DND-41 (cell line): ENCODE data around the gene PDZRN3.

ENCODE experiments used
- ATAC-seq: fragments of 200-7000 bp; cut with Tn5 transposase; 3 replicates; pipeline ENCODE4 v1.9.1; 2021; ENCODE audit warnings: low read depth; ENCODE audit not compliant: insufficient read depth
- DNase-seq: peaks from one replicate; pipeline ENCODE4 v3.0.0-alpha.2; 2020
- H2AFZ ChIP-seq: 2 replicates; pipeline ENCODE4 v1.6.0; 2012; ENCODE audit warnings: low read depth, low read length
- H3K27ac ChIP-seq: 2 replicates; pipeline ENCODE4 v1.5.1; 2012; ENCODE audit warnings: low read length, inconsistent platforms
- H3K27me3 ChIP-seq: fragments of 200-600 bp; sonication (generic); 2 replicates; pipeline ENCODE4 v1.6.0; 2012; ENCODE audit warnings: low read length, mild to moderate bottlenecking, inconsistent platforms; ENCODE audit not compliant: insufficient read depth, poor library complexity
- H3K36me3 ChIP-seq: 2 replicates; pipeline ENCODE4 v1.5.1; 2012; ENCODE audit warnings: low read length, inconsistent platforms; ENCODE audit not compliant: insufficient read depth
- H3K4me1 ChIP-seq: 2 replicates; pipeline ENCODE4 v1.5.1; 2012; ENCODE audit warnings: mild to moderate bottlenecking, low read length; ENCODE audit not compliant: insufficient read depth
- H3K4me2 ChIP-seq: 2 replicates; pipeline ENCODE4 v1.6.0; 2012; ENCODE audit warnings: mild to moderate bottlenecking, moderate library complexity, low read length, inconsistent platforms; ENCODE audit not compliant: insufficient read depth
- H3K4me3 ChIP-seq, 2 experiments: fragments of 200-600 bp in 1 of 2; shearing (Covaris generic) in 1 of 2; 2 replicates each; pipeline ENCODE4 v1.5.1; 2012 to 2016; ENCODE audit warnings: inconsistent platforms in 2 of 2, low read length in 2 of 2, mild to moderate bottlenecking in 2 of 2, low read depth in 1 of 2, moderate library complexity in 1 of 2
- H3K79me2 ChIP-seq: 2 replicates; pipeline ENCODE4 v1.6.0; 2012; ENCODE audit warnings: low read length, inconsistent platforms; ENCODE audit not compliant: insufficient read depth
- H3K9ac ChIP-seq: 2 replicates; pipeline ENCODE4 v1.6.0; 2012; ENCODE audit warnings: low read depth, mild to moderate bottlenecking, inconsistent platforms, low read length, moderate library complexity
- H3K9me3 ChIP-seq: 2 replicates; pipeline ENCODE4 v1.5.1; 2012; ENCODE audit warnings: low read length, moderate library complexity, mild to moderate bottlenecking, inconsistent platforms; ENCODE audit not compliant: insufficient read depth, severe bottlenecking
- H4K20me1 ChIP-seq: 2 replicates; pipeline ENCODE4 v1.6.0; 2012; ENCODE audit warnings: low read length; ENCODE audit not compliant: insufficient read depth
- CTCF ChIP-seq: IDR thresholded peaks from 2 replicates; pipeline ENCODE4 v1.5.1; 2012; ENCODE audit warnings: borderline replicate concordance, low read length, moderate library complexity, mild to moderate bottlenecking; ENCODE audit not compliant: poor library complexity, severe bottlenecking; ENCODE audit errors: extremely low read depth
- EZH2 ChIP-seq: IDR thresholded peaks from 3 replicates; pipeline ENCODE4 v1.6.1; 2012; ENCODE audit warnings: borderline replicate concordance, low read depth, mild to moderate bottlenecking, moderate library complexity, low read length, inconsistent platforms; ENCODE audit not compliant: severe bottlenecking

The PDZRN3 gene

GRCh38 chr3:73478858-73479257 lies 145.9 kb downstream of the PDZRN3 start:
- Histone ChIP-seq H3K4me3 (no peak overlapping the region), H3K4me1 (no peaks in the 10 kb centered on the region), H3K27ac (no peak overlapping the region), H3K27me3 (peaks cover 12% of the 10 kb centered on the region), H3K9ac (no peak overlapping the region), H3K4me2 (no peak overlapping the region), H3K9me3 (peaks cover 10% of the 10 kb centered on the region), H3K79me2 (no peaks in the 10 kb centered on the region), H4K20me1 (no peaks in the 10 kb centered on the region), H3K36me3 (no peaks in the 10 kb centered on the region), H2AFZ (no peak overlapping the region)
- no peak for ATAC-seq
- no peak for DNase-seq
- TF ChIP-seq CTCF, result no peak
- TF ChIP-seq EZH2, result no peak

- H3K9ac ChIP-seq, result no peak overlapping the region
- no peak overlapping the region for H3K4me3 ChIP-seq
- peaks cover 10% of the 10 kb centered on the region for H3K9me3 ChIP-seq
- TF ChIP-seq CTCF, result no peak
- no peak for TF ChIP-seq EZH2
- H3K27ac ChIP-seq, result no peak overlapping the region
- H3K4me2 ChIP-seq, result no peak overlapping the region
- H3K4me1 ChIP-seq, result no peaks in the 10 kb centered on the region
- peak; percentile 18 for DNase-seq
- no peaks in the 10 kb centered on the region for H4K20me1 ChIP-seq
- peak; percentile 69; the same call in 2 of the 3 replicates for ATAC-seq
- no peaks in the 10 kb centered on the region for H3K36me3 ChIP-seq
- no peaks in the 10 kb centered on the region for H3K79me2 ChIP-seq
- peaks cover 10% of the 10 kb centered on the region for H3K27me3 ChIP-seq
- no peak overlapping the region for H2AFZ ChIP-seq
Observed at GRCh38 chr3:73475717-73476116, 149.0 kb downstream of the PDZRN3 start.

GRCh38 chr3:73475175-73475574 lies 149.6 kb downstream of the PDZRN3 start:
- H3K4me1 ChIP-seq, result no peaks in the 10 kb centered on the region
- no peaks in the 10 kb centered on the region for H3K79me2 ChIP-seq
- H3K4me3 ChIP-seq, result no peak overlapping the region
- no peak for DNase-seq
- peaks cover 10% of the 10 kb centered on the region for H3K9me3 ChIP-seq
- H3K36me3 ChIP-seq, result no peaks in the 10 kb centered on the region
- H3K4me2 ChIP-seq, result no peak overlapping the region
- H3K27ac ChIP-seq, result no peak overlapping the region
- no peaks in the 10 kb centered on the region for H4K20me1 ChIP-seq
- H3K27me3 ChIP-seq, result peaks cover 8% of the 10 kb centered on the region
- TF ChIP-seq CTCF, result no peak
- TF ChIP-seq EZH2, result no peak
- no peak for ATAC-seq
- no peak overlapping the region for H3K9ac ChIP-seq
- H2AFZ ChIP-seq, result no peak overlapping the region

- H3K79me2 ChIP-seq, result no peaks in the 10 kb centered on the region
- no peak overlapping the region for H3K4me3 ChIP-seq
- no peak overlapping the region for H3K9ac ChIP-seq
- H3K4me2 ChIP-seq, result no peak overlapping the region
- H3K27me3 ChIP-seq, result peaks cover 8% of the 10 kb centered on the region
- no peak overlapping the region for H2AFZ ChIP-seq
- H3K36me3 ChIP-seq, result no peaks in the 10 kb centered on the region
- peaks cover 10% of the 10 kb centered on the region for H3K9me3 ChIP-seq
- no peak for TF ChIP-seq CTCF
- no peak for TF ChIP-seq EZH2
- H3K4me1 ChIP-seq, result no peaks in the 10 kb centered on the region
- ATAC-seq (no peak), DNase-seq (no peak)
- H4K20me1 ChIP-seq, result no peaks in the 10 kb centered on the region
- no peak overlapping the region for H3K27ac ChIP-seq
Observed at GRCh38 chr3:73474619-73475018, 150.1 kb downstream of the PDZRN3 start.
